HG03095 (cell line): ENCODE results near the gene DAAM2.

ENCODE experiments used
- ATAC-seq: cut with Tn5 transposase; IDR thresholded peaks from one replicate; pipeline ENCODE4 v1.9.1; 2021; ENCODE audit warnings: moderate library complexity; ENCODE audit not compliant: unreplicated experiment

DAAM2 gene

GRCh38 chr6:39843305-39844020 is 51.3 kb downstream of the DAAM2 start:
- ATAC-seq, result no peak

- no peak for ATAC-seq
Measured at GRCh38 chr6:39844866-39845265, 52.7 kb downstream of the DAAM2 start.

GRCh38 chr6:39847221-39847620 is 55.0 kb downstream of the DAAM2 start:
- no peak for ATAC-seq

DNA sequence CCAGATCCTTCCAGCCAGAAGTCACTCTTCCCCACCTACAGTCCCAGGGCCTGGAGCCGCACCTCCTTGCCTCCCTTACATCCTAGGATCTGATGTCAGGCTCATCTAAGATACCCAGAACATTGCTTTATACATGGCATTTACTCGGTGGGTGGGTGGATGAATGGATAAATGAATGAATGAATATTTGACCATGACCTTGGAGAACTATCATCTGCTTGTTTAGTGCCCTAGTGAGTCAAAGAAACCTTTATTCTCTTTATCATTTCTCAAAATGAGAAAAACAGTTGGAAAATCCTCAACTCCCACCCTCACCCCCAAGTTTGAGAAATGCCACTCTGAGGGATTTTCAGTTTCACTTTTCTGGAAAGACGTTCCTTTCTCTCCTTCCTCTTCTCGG is 56.0 kb downstream of the DAAM2 start:
- ATAC-seq, result no peak

GRCh38 chr6:39849228-39849627 is 57.1 kb downstream of the DAAM2 start:
- no peak for ATAC-seq

DNA sequence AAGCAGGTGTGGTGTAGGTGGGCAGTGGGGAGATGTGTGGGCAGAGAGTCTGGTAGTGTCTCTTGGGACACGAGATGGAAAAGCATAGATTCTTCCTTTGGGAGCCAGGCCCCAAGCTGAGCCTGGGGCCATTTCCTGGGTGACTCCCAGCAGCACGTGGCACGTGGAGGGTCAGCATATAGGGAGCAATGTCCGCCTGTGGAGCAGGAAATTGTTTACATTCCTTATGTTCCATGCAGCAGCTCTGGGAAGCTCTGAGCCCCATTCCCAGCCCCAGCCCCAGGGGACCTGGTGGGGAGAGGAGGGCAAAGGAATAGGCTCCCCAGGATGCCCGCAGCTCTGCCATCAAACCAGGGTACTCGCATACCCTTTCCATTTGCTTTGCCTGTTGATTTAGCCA is 57.6 kb downstream of the DAAM2 start:
- ATAC-seq, result no peak

GRCh38 chr6:39850736-39851297 is 58.6 kb downstream of the DAAM2 start:
- no peak for ATAC-seq

- ATAC-seq, result no peak
Measured at GRCh38 chr6:39851331-39851730, 59.2 kb downstream of the DAAM2 start.

DNA sequence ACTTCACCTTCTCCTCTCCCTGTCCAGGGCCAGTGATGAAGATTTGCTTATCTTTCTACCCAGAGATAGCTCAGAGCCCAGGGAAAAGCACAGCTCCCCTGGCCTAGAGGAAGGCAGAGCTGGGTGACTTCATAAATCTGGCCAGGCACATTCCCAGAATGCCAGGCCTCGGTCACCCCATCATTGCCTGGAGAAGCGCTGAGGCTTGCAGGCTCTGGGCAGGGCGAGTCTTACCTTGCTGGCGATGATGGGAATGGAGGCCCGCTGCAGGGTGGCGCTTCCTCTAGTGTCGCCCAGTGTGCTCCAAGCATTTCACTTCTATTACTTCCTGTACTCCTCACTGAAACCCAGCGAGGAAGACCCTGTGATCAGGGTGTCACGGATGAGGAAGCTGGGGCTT is 60.1 kb downstream of the DAAM2 start:
- no peak for ATAC-seq

DNA sequence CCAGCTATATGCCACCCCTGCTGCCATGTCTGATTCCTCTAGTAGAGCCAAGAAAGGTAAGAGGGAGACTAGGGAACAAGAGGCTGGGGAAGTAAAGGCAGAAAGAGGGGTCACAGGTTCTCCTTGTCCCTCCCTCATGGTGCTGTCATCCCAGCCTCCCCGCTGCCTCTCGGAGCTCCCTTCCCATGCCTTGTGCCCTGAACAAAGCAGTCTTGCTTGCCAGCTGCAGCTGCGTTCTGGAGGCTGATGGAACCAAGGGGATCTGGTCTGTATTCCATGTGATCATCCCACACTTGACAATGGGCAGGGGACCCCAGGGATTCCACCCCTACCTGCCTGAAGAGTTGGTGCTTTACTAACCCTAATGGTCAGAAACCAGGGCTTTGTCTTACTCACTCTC is 61.4 kb downstream of the DAAM2 start:
- no peak for ATAC-seq

- ATAC-seq, result no peak
Measured at GRCh38 chr6:39855356-39855995, 63.3 kb downstream of the DAAM2 start.

- ATAC-seq, result no peak
Measured at GRCh38 chr6:39859025-39859424, 66.8 kb downstream of the DAAM2 start.

GRCh38 chr6:39861663-39862062 is 69.5 kb downstream of the DAAM2 start:
- no peak for ATAC-seq

- ATAC-seq, result no peak
Measured at GRCh38 chr6:39865011-39865888, 73.1 kb downstream of the DAAM2 start.

- ATAC-seq, result no peak
Measured at GRCh38 chr6:39867592-39867991, 75.4 kb downstream of the DAAM2 start.

DNA sequence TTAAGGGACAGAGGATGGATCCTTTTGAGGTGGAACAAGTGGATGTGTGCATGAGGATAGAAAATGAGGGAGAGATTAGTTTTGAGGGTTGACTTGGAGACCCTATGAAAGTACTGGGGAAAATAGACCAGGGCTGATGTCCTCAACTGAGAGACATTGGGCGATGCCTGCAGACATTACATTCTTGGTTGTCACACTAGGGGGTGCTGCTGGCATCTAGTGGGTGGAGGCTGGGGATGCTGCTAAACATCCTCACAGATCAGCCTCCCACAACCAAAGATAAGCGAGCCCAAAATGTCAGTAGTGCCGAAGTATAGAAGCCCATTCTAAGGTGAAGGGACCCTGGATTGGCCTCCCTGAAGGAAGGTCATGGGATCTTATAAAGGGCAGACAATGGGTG is 78.8 kb downstream of the DAAM2 start:
- ATAC-seq, result no peak

GRCh38 chr6:39873439-39873838 is 81.3 kb downstream of the DAAM2 start:
- no peak for ATAC-seq

DNA sequence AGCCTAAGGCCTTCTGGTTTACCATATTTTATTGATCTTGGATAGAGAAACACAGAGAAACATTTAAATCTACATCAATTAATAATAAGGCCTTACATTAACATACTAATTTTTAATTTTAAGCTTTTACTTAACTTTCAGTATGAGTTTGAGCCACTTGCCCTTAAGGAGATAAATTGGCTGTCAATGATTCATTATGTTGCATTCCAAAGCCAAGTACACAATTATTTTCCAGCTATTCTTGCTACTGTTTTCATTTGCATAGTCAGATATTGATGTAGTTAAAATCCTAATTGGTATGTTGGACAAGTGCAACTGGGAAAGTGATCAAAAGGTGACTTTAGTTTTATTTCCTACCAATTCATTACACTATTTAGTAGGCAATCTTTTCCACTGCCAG is 83.9 kb downstream of the DAAM2 start:
- ATAC-seq, result no peak

DNA sequence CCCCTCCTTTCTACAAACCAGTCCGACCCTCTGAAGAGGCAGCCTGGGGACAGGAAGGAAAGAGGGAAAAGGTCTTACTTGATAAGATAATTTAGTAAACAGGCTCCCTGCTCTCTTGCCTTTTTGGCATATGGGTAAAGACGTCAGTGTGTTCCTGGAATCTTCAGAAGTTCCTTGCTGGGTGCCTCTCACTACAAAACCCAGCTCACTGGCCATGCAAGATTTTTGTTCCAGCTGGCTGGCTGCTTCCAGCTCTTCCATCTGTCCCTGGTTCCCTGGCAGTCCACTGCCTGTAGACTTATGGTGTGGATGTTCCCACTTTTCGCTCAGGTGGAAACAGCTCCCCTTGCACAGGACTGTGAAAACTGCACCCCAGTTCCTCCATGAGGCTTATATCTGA is 84.7 kb downstream of the DAAM2 start:
- ATAC-seq, result no peak

DNA sequence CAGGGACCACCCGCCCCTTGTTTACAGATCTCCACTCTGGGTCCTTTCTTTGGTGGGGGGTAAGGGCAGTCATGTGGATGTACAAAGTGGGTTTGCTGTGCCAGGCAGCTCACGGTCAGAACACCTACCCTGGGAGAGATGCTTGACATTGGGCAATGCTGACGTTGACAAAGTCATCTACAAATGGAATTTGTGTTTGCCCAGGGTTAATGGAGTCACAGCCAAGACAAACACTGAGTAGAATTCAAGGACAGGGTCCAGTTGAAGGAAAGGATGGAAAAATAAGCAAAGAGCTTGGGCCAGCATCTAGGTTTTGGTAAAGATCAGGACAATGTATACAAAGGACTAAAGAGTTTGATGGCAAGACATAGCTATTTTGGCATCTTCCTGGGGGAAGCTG is 87.4 kb downstream of the DAAM2 start:
- no peak for ATAC-seq

DNA sequence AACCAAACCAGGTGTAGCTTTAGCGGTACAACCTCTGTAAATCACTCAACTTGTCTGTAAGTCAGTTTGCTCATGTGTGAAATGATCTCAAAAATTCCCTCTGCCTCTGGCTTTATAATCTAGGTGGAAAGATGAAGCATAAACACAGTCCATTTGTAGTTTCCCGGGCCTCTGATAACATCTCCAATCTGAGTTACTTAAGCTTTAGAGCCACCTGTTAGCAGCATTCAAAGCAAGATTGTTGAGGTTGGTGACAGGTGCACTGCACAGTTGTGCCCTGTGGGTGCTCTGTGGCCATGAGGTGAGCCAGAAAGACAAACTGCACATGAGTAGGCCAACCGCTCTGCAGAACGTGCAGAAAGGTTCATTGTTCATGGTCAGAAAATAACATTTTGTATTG is 88.4 kb downstream of the DAAM2 start:
- no peak for ATAC-seq
